22Rv1 (cell line): ENCODE measurements around the gene SLC25A13.

Source experiments
- CTCF ChIP-seq: fragments of 450-650 bp; IDR thresholded peaks from 2 replicates; pipeline ENCODE4 v1.5.1; 2017; ENCODE audit warnings: mild to moderate bottlenecking
- ZFX ChIP-seq: fragments of 450-650 bp; IDR thresholded peaks from 2 replicates; pipeline ENCODE4 v1.6.1; 2017; ENCODE audit warnings: antibody characterized with exemption, borderline replicate concordance

DNA sequence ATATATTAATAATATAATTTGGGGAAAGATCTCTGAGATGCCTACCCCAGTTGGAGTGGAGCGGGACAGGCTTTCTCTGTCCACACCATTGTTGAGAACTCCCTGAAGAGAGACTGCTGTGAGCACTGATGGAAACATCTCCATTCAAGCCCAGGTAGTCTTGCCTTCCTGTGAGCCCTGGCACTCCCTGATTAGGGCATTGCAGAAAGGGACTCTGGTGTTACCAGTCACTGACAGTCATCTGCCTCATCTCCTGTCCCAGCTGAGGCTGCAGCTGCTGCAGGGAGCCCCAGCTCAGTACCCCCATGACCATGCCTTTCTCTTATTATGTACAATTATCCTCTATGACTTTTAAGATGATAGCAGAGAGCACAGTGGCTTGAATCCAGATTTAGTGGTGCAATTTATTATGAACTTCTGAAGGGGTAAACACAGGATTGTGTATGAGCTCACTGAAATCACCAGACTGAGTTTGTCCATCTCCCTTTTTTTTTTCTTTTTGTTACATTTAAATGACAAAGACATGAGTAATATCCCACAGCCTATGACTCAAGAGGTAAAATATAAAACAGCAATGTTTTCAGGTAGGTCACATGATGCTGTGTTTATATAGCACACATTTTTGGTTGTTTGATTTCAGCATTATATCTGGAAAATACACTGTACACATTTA is 236.9 kb downstream of the SLC25A13 start:
- TF ChIP-seq CTCF (no peak), ZFX (no peak)
